Muscle layer of duodenum (tissue), 2 donors: Measurements from ENCODE around the gene RGS7.
"Not testable (repeated sequence)": the region's sequence is repeated elsewhere in the genome, so short reads cannot be mapped to it uniquely, and the experiment has no call there.

Experiments
- H3K27ac ChIP-seq: one replicate; pipeline ENCODE4 v1.7.0; 2013; ENCODE audit warnings: mild to moderate bottlenecking, low read length
- H3K27me3 ChIP-seq: one replicate; pipeline ENCODE4 v1.7.0; 2013; ENCODE audit warnings: low read depth, mild to moderate bottlenecking, control low read depth, low read length
- H3K36me3 ChIP-seq, 2 donors: one replicate each; pipeline ENCODE4 v1.7.0; 2013; ENCODE audit warnings: low read length in 2 of 2, control low read depth in 1 of 2, mild to moderate bottlenecking in 1 of 2; ENCODE audit not compliant: insufficient read depth in 2 of 2, control insufficient read depth in 1 of 2
- H3K4me1 ChIP-seq, 2 donors: one replicate each; pipeline ENCODE4 v1.7.0; 2013; ENCODE audit warnings: low read length in 2 of 2, mild to moderate bottlenecking in 2 of 2, control low read depth in 1 of 2, moderate library complexity in 1 of 2; ENCODE audit not compliant: insufficient read depth in 2 of 2, control insufficient read depth in 1 of 2
- H3K4me3 ChIP-seq, 2 donors: one replicate each; pipeline ENCODE4 v1.7.0; 2013; ENCODE audit warnings: low read length in 2 of 2, low read depth in 1 of 2, mild to moderate bottlenecking in 1 of 2
- H3K9me3 ChIP-seq, 2 donors: one replicate each; pipeline ENCODE4 v1.7.0; 2013; ENCODE audit warnings: low read length in 2 of 2, control low read depth in 1 of 2, mild to moderate bottlenecking in 1 of 2; ENCODE audit not compliant: control insufficient read depth in 1 of 2
- donor health status: healthy.

The RGS7 gene

GRCh38 chr1:240800291-240800690 lies 556.7 kb downstream of the RGS7 start:
- Histone ChIP-seq H3K36me3 (no peaks in the 10 kb centered on the region), H3K27me3 (no peaks in the 10 kb centered on the region), H3K9me3 (no peaks in the 10 kb centered on the region), H3K4me1 (no peaks in the 10 kb centered on the region), H3K27ac (no peak overlapping the region), H3K4me3 (no peak overlapping the region)

DNA sequence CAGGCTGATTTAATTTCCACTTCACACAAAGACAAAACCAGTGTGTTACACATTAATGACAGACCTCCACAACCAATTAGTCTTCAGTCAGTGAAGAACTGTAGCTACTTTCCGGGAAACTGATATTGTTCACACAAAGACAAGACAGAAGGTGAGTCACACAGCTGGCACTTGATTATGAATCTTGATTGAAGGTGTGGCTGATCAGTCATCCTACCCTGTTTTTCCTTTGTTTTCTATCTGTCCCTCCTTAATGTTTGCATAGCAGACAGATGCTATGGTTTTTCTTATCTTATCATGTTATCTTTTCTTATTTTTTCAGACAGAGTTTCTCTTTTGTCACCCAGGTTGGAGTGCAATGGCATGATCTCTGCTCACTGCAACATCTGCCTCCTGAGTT lies 560.0 kb downstream of the RGS7 start:
- no peak overlapping the region for H3K4me3 ChIP-seq
- H3K36me3 ChIP-seq, result no peaks in the 10 kb centered on the region
- no peaks in the 10 kb centered on the region for H3K27me3 ChIP-seq
- H3K4me1 ChIP-seq, result no peaks in the 10 kb centered on the region
- no peak overlapping the region for H3K27ac ChIP-seq
- no peaks in the 10 kb centered on the region for H3K9me3 ChIP-seq

DNA sequence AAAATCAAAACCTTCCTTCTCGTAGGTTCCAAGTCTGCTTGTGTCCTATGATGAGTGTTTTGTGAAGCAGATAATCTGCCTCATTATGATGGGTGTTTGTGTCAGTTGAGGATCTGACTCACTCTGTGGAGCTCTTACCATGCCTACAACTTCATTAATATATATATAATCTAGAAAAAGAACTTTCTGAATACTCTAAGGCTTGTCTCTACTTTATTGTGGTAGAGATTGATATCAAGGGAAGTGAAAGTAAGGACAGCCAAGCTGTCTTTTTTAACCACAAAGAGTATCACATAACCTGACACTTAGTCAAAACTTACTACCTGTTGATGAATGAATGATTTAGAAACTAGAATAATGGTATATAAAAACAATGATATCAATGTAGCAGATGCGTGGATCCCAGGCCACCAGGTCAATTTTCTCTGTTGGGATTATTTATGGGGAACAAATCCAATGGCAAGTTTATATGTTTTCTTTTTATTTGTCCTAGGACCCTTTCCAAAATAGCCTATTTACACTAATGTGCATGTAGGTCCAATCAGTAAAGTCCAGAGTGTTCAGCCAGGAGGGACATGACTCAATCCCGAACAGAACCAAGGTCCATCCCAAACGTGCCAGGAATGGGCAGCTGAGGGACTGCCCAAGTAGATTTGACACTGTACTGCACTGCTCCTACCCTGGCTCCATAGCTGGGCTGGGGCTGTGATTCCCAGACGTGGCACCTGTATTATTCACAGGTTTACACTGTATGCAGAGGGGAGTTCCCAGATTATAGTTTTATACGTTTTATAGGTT lies 562.8 kb downstream of the RGS7 start:
- Histone ChIP-seq H3K4me3 (no peak overlapping the region), H3K36me3 (no peaks in the 10 kb centered on the region), H3K27ac (no peak overlapping the region), H3K4me1 (no peaks in the 10 kb centered on the region), H3K27me3 (no peaks in the 10 kb centered on the region), H3K9me3 (no peaks in the 10 kb centered on the region)

DNA sequence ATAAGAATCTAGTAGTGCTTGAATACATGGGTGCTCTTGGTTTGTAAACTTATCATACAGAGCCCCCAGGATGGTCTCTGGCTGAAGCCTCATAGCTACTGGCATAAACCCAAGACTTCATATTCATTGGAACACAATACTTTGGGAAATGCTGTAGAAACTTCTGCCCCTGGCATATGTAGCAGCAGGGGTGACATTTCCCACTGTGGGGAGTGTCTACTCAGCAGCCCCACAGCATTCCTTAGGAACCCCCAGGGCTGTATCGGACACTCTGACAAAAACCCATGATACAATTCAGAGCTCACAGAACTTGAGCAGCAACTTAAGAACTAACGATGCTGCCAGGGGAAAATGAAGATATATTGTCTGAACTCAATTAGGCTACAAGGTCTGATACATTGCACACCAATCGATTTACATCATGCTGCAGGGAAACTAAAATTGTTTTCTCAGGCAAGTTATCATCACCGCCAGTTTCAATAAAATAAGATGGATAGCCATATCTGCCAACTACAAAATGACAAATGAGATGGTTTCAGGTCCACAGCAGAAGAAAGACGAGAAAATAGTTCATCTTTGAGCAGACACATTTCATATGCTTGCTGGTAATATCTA lies 564.0 kb downstream of the RGS7 start:
- Histone ChIP-seq H3K4me1 (no peaks in the 10 kb centered on the region), H3K36me3 (no peaks in the 10 kb centered on the region), H3K9me3 (no peaks in the 10 kb centered on the region), H3K4me3 (no peak overlapping the region), H3K27me3 (no peaks in the 10 kb centered on the region), H3K27ac (no peak overlapping the region)

DNA sequence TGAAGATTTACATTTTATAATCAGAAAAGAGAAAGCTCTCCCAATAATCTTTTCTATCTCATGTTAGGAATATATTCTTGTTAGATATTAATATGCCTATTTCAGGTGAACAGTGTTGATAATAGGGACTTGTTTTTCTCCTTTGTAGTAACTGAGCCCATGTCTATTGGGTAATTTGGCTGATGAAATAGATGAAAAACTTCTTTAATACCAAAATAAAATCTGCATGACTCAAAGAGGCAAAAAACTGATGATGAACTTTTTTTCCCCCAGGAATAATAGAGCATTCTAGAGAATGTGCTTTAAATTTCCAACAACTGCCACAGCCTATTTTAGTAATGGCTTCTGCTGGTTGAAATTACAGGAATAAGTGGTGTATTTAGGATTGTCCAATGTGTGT lies 566.1 kb downstream of the RGS7 start:
- H3K4me1 ChIP-seq, result no peaks in the 10 kb centered on the region
- H3K27ac ChIP-seq, result no peak overlapping the region
- H3K36me3 ChIP-seq, result no peaks in the 10 kb centered on the region
- H3K9me3 ChIP-seq, result no peaks in the 10 kb centered on the region
- no peak overlapping the region for H3K4me3 ChIP-seq
- no peaks in the 10 kb centered on the region for H3K27me3 ChIP-seq

DNA sequence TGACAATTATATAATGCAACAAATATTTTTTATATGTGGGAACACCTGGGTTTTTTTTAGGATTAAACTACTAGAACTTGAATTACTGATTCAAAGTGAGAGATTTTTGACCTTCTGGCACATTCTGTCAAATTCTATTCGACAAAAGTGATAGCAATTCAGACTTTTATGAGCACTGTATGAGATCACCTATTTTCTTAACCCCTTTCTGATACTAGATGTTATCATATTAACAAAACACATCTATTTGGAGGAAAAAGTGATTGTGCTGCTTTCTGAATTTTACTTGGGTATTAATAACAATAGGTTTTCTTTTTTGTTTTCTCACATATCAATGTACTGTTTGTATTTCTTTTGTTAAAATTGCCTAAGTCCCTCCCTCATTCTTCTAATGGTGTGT lies 570.1 kb downstream of the RGS7 start:
- Histone ChIP-seq H3K4me3 (no peak overlapping the region), H3K9me3 (no peaks in the 10 kb centered on the region), H3K27me3 (no peaks in the 10 kb centered on the region), H3K36me3 (no peaks in the 10 kb centered on the region), H3K4me1 (no peaks in the 10 kb centered on the region), H3K27ac (no peak overlapping the region)

- Histone ChIP-seq H3K27ac (no peak overlapping the region), H3K9me3 (no peaks in the 10 kb centered on the region), H3K27me3 (no peaks in the 10 kb centered on the region), H3K4me1 (no peaks in the 10 kb centered on the region), H3K36me3 (no peaks in the 10 kb centered on the region), H3K4me3 (no peak overlapping the region)
Measured at GRCh38 chr1:240784776-240785175, 572.2 kb downstream of the RGS7 start.

DNA sequence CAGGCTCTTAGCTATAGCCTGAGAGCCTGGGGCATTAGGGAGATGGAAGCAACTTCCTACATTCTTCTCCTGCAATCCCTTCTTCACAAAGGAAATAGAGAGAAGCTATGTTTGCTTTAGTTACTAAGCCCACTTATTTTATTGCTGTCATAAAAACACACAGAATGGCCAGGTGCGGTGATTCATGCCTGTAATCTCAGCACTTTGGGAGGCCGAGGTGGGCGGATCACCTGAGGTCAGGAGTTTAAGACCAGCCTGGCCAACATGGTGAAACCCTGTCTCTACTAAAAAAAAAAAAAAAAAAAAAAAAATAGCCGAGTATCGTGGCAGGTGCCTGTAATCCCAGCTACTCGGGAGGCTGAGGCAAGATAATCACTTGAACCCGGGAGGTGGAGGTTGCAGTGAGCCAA lies 573.3 kb downstream of the RGS7 start:
- H3K9me3 ChIP-seq, H3K36me3 ChIP-seq, H3K4me3 ChIP-seq, H3K27me3 ChIP-seq, H3K27ac ChIP-seq, H3K4me1 ChIP-seq: not testable (repeated sequence)

GRCh38 chr1:240776237-240776636 lies 580.8 kb downstream of the RGS7 start:
- Histone ChIP-seq H3K27ac (no peak overlapping the region), H3K36me3 (no peaks in the 10 kb centered on the region), H3K4me1 (no peaks in the 10 kb centered on the region)

GRCh38 chr1:240772131-240772530 lies 584.9 kb downstream of the RGS7 start:
- Histone ChIP-seq H3K4me3 (no peak overlapping the region), H3K27ac (no peak overlapping the region), H3K27me3 (no peaks in the 10 kb centered on the region), H3K9me3 (no peaks in the 10 kb centered on the region), H3K4me1 (no peaks in the 10 kb centered on the region), H3K36me3 (no peaks in the 10 kb centered on the region)

More at GRCh38 chr1:240776237-240776636, 580.8 kb downstream of the RGS7 start:
- H3K9me3 ChIP-seq, result no peaks in the 10 kb centered on the region
- no peaks in the 10 kb centered on the region for H3K27me3 ChIP-seq
- H3K4me3 ChIP-seq, result no peak overlapping the region

- Histone ChIP-seq H3K4me1 (no peaks in the 10 kb centered on the region), H3K27ac (no peak overlapping the region), H3K27me3 (no peaks in the 10 kb centered on the region), H3K4me3 (no peak overlapping the region), H3K36me3 (no peaks in the 10 kb centered on the region), H3K9me3 (no peaks in the 10 kb centered on the region)
Measured at GRCh38 chr1:240771450-240771849, 585.6 kb downstream of the RGS7 start.

DNA sequence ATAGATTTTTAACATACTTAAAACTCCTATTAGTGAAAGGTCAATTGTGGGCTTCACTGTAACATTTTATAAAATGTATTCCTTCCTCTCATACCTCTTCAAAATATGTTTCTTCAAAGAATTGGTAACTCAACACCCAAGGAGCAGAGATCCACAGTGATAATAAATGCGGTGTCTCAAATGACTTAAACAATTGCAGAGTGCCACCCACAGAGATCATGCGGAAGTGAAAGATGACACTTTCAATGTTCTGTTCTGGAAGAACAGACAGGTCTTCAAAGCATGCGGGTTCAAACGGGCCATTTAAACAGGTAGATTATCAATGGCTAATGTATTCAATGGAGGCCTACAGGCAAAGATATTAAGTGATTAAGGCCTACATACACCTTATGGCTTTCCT lies 588.0 kb downstream of the RGS7 start:
- no peak overlapping the region for H3K27ac ChIP-seq

More for the DNA sequence above, 588.0 kb downstream of the RGS7 start:
- Histone ChIP-seq H3K4me3 (no peak overlapping the region), H3K4me1 (no peaks in the 10 kb centered on the region), H3K9me3 (no peaks in the 10 kb centered on the region), H3K27me3 (no peaks in the 10 kb centered on the region), H3K36me3 (no peaks in the 10 kb centered on the region)
